ENCODE data around the gene ELOB. TPM values are rescaled to one million over a fixed set of nuclear protein-coding genes. Genes with fewer than 3 reads are reported as not detected.

Gene ELOB
- total RNA-seq = 100 to 1,000 TPM; 216 to 970 (median 375) TPM

DNA sequence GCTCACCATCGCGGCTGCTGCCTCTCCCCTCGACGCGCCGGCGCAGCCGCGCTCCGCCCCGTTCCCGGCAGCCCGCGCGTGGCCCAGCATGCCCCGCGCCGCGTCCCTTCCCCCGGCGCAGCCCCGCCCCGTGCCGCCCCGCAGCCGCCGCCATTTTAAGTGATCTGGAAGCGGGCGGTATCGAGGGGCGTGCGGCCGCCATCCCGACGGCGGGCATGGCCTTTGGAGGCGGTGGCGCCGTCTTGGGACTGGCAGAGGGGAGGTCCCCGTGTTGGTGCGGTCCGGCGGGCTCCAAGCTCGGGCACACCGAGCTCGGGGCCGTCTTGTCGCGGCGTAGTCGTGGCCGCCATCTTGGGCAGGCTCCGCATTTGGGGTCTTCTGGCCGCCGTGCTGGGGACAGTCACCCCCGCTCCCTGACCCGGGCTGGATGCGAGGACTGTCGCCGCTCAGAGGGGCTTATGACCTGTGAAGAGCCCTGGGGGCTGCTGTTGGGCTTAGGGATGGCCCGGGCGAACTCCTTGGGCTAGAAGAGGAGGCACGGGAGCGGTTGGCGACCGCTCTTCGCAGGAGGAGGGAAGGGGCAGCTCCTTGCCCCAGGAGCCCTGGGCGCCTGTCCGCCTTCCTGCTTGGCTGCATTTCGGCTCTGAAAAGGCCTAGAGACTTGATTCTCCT is at the start of gene ELOB:
Gene ELOB (minus strand): TSS at position 50 of the 672 bp plus-strand sequence. CDS start 41 bp downstream, at position 9.
- Histone ChIP-seq H3K36me3 (peaks cover 0 to 18% of the 10 kb centered on the region in 2 donors), H3K27ac (peak within 1 kb of the TSS; percentile 98 to 100 (median 100)), H3K27me3 (no peaks in the 10 kb centered on the region), H3K4me1 (peaks cover 23 to 31% of the 10 kb centered on the region in 2 donors), H3K4me3 (peak within 1 kb of the TSS; percentile 95 to 100 (median 98)), H3K9me3 (no peaks in the 10 kb centered on the region)
- TF ChIP-seq CTCF (IDR thresholded peaks at IDR 0.05 in 4 of 5, conservative IDR thresholded peaks at IDR 0.05 in 1 of 5) = no peak
- peak; percentile 61 to 78 for TF ChIP-seq POLR2A (IDR thresholded peaks at IDR 0.05)
- ATAC-seq (peak; percentile 89 to 90), DNase-seq (peak; percentile 72 to 82)
- in situ Hi-C loops (cut with MboI; ENCODE audit: low sequenced_read_pairs in 4 of 4) = no loop called here
- intact Hi-C loops (cut with DNase I; ENCODE audit: low total_unique reads) = loop anchor here (1.0 to 5.0 kb wide), 2 partner anchors 25 to 90 kb away; partner anchors contain the start of gene SRRM2

- TF ChIP-seq POLR2A (IDR thresholded peaks at IDR 0.05) (no peak), CTCF (IDR thresholded peaks at IDR 0.05 in 4 of 5, conservative IDR thresholded peaks at IDR 0.05 in 1 of 5) (no peak)
- H3K27me3 ChIP-seq = peaks cover 3 to 9% (median 4%) of the 10 kb centered on the region in 3 donors
- in situ Hi-C loops (cut with MboI; ENCODE audit: low sequenced_read_pairs in 4 of 4) (no loop called here), intact Hi-C loops (cut with DNase I; ENCODE audit: low total_unique reads) (no loop called here)
- ATAC-seq (no peak), DNase-seq (no peak)
- H3K4me3 ChIP-seq = no peak overlapping the region
- no peaks in the 10 kb centered on the region for H3K4me1 ChIP-seq
- H3K9me3 ChIP-seq = no peaks in the 10 kb centered on the region
- no peak overlapping the region for H3K27ac ChIP-seq
- H3K36me3 ChIP-seq = no peaks in the 10 kb centered on the region
Observed at GRCh38 chr16:2825906-2826305, 48.8 kb upstream of the ELOB start.

DNA sequence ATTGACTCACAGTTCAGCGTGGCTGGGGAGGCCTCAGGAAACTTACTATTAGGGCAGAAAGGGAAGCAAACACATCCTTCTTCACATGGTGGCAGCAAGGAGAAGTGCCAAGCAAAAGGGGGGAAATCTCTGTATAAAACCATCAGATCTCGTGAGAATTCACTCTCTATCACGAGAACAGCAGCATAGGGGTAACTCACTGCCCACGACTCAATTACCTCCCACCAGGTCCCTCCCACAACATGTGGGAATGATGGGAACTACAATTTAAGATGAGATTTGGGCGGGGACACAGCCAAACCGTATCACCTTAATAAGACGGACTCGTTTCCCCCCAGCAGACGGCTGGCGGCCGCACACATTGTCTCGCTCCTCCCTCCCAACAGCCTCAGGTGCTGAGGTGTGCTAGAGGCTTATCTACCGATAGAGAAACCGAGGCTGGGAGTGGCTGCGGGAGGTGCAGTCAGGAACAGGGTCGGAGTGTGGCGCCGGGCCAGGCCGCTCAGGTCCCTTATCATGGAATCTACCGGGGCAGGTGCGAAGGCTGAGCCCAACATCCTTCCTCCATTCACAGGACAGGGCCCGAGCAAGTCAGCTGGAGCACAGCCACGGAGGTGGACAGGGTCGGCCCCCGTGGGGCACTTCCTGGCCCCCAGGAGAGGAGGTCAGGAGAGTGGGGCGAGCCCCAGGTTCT is 48.1 kb upstream of the ELOB start:
- no peak for ATAC-seq
- intact Hi-C loops (cut with DNase I; ENCODE audit: low total_unique reads) = no loop called here
- Histone ChIP-seq H3K36me3 (no peaks in the 10 kb centered on the region), H3K27me3 (peaks cover 3 to 9% (median 4%) of the 10 kb centered on the region in 3 donors), H3K9me3 (no peaks in the 10 kb centered on the region), H3K4me3 (no peak overlapping the region), H3K27ac (no peak overlapping the region), H3K4me1 (no peaks in the 10 kb centered on the region)
- in situ Hi-C loops (cut with MboI; ENCODE audit: low sequenced_read_pairs in 4 of 4) = no loop called here
- TF ChIP-seq POLR2A (IDR thresholded peaks at IDR 0.05) (no peak), CTCF (IDR thresholded peaks at IDR 0.05 in 4 of 5, conservative IDR thresholded peaks at IDR 0.05 in 1 of 5) (no peak)
- no peak for DNase-seq

GRCh38 chr16:2824626-2825025 is 47.5 kb upstream of the ELOB start:
- Histone ChIP-seq H3K27ac (no peak overlapping the region), H3K27me3 (peaks cover under 1 to 7% (median 4%) of the 10 kb centered on the region in 3 donors), H3K4me3 (no peak overlapping the region), H3K4me1 (no peaks in the 10 kb centered on the region), H3K9me3 (no peaks in the 10 kb centered on the region), H3K36me3 (no peaks in the 10 kb centered on the region)
- DNase-seq (no peak), ATAC-seq (no peak)
- no peak for TF ChIP-seq POLR2A (IDR thresholded peaks at IDR 0.05)
- TF ChIP-seq CTCF (IDR thresholded peaks at IDR 0.05 in 4 of 5, conservative IDR thresholded peaks at IDR 0.05 in 1 of 5) = no peak
- in situ Hi-C loops (cut with MboI; ENCODE audit: low sequenced_read_pairs in 4 of 4) (no loop called here), intact Hi-C loops (cut with DNase I; ENCODE audit: low total_unique reads) (no loop called here)
